MM.1S (cell line): ENCODE measurements around the gene HS2ST1.

Source experiments
- DNase-seq: peaks from one replicate; pipeline ENCODE4 v3.0.0-alpha.2; 2015
- H2AFZ ChIP-seq: fragments of 300-600 bp; sonication (generic); 2 replicates; pipeline ENCODE4 v1.6.0; 2016; ENCODE audit warnings: antibody characterized with exemption, low read length
- H3F3A ChIP-seq: fragments of 300-600 bp; sonication (generic); 2 replicates; pipeline ENCODE4 v1.6.1; 2016; ENCODE audit warnings: mild to moderate bottlenecking, antibody characterized with exemption, low read length, moderate library complexity, mixed read lengths; ENCODE audit not compliant: insufficient read depth
- H3K27ac ChIP-seq: fragments of 300-600 bp; sonication (generic); 2 replicates; pipeline ENCODE4 v1.5.1; 2016; ENCODE audit warnings: mild to moderate bottlenecking, low read length
- H3K27me3 ChIP-seq: fragments of 300-600 bp; sonication (generic); replicated peaks from 2 replicates; pipeline ENCODE4 v1.6.0; 2016; ENCODE audit warnings: low read length; ENCODE audit not compliant: insufficient read depth
- H3K36me3 ChIP-seq: fragments of 300-600 bp; sonication (generic); replicated peaks from 2 replicates; pipeline ENCODE4 v1.6.1; 2016; ENCODE audit warnings: mild to moderate bottlenecking, low read length, mixed read lengths; ENCODE audit not compliant: insufficient read depth
- H3K4me1 ChIP-seq: fragments of 300-600 bp; sonication (generic); 2 replicates; pipeline ENCODE4 v1.6.1; 2016; ENCODE audit warnings: low read length, mixed read lengths
- H3K4me2 ChIP-seq: fragments of 300-600 bp; sonication (generic); 2 replicates; pipeline ENCODE4 v1.6.0; 2016; ENCODE audit warnings: low read depth, low read length
- H3K4me3 ChIP-seq: fragments of 300-600 bp; sonication (generic); 2 replicates; pipeline ENCODE4 v1.5.1; 2016; ENCODE audit warnings: low read length, mixed read lengths
- H3K79me2 ChIP-seq: fragments of 300-600 bp; sonication (generic); 2 replicates; pipeline ENCODE4 v1.6.1; 2016; ENCODE audit warnings: mixed run types, low read length, mixed read lengths
- H3K9ac ChIP-seq: fragments of 300-600 bp; sonication (generic); 2 replicates; pipeline ENCODE4 v1.6.1; 2016; ENCODE audit warnings: low read length, mixed read lengths
- H3K9me2 ChIP-seq: fragments of 300-600 bp; sonication (generic); replicated peaks from 2 replicates; pipeline ENCODE4 v1.6.1; 2016; ENCODE audit warnings: mild to moderate bottlenecking, low read length, mixed read lengths; ENCODE audit not compliant: insufficient read depth
- H3K9me3 ChIP-seq: fragments of 300-600 bp; sonication (generic); replicated peaks from 2 replicates; pipeline ENCODE4 v1.6.1; 2016; ENCODE audit warnings: mild to moderate bottlenecking, low read length, mixed read lengths; ENCODE audit not compliant: insufficient read depth
- H4K20me1 ChIP-seq: fragments of 300-600 bp; sonication (generic); 2 replicates; pipeline ENCODE4 v1.6.1; 2016; ENCODE audit warnings: mild to moderate bottlenecking, low read length, moderate library complexity, mixed read lengths; ENCODE audit not compliant: insufficient read depth
- EZH2 ChIP-seq: fragments of 300-600 bp; sonication (generic); optimal IDR thresholded peaks from 2 replicates; pipeline ENCODE3; 2017; ENCODE audit warnings: low read depth, mild to moderate bottlenecking, antibody characterized with exemption, low read length, mixed read lengths
- EZH2phosphoT487 ChIP-seq: fragments of 300-600 bp; sonication (generic); IDR thresholded peaks from 2 replicates; pipeline ENCODE4 v1.6.1; 2018; ENCODE audit warnings: antibody characterized with exemption, low read length
- TF ChIP-seq, protein P1 (sequence below): fragments of 300-600 bp; sonication (generic); IDR thresholded peaks from 2 replicates; pipeline ENCODE4 v1.5.1; 2016; ENCODE audit warnings: antibody characterized with exemption, low read length, mixed read lengths

HS2ST1 gene

DNA sequence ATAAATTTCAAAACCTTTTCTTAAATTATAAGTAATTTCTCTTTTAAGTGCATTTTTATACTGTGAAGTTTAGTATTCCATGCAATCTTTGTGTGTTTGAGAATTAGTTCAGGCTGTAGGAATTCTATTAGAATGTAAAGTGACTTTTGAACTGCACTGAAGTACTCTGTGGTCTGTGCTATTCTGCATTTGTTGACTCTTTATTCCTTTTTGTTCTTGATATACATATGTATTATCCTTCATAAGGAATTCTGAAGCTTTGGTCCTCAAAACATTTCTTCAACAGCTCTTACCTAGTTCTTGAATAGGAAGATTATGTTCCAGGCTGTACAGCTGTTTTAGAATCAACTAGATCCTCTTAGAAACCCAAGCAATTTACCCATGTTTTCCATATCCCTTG lies 158.0 kb downstream of the HS2ST1 start:
- Histone ChIP-seq H4K20me1 (no peaks in the 10 kb centered on the region), H3K36me3 (0 out of 2 replicates have a peak, but pooled peaks cover 4% of the 10 kb centered on the region), H2AFZ (no peak overlapping the region), H3K9me3 (no peaks in the 10 kb centered on the region), H3K79me2 (no peaks in the 10 kb centered on the region), H3K4me2 (no peak overlapping the region), H3K27me3 (no peaks in the 10 kb centered on the region), H3K9ac (no peak overlapping the region), H3K4me3 (no peak overlapping the region), H3K27ac (no peak overlapping the region), H3F3A (no peaks in the 10 kb centered on the region), H3K9me2 (no peaks in the 10 kb centered on the region), H3K4me1 (no peaks in the 10 kb centered on the region)
- no peak for TF ChIP-seq EZH2
- no peak for TF ChIP-seq EZH2phosphoT487
- TF ChIP-seq, protein P1, sequence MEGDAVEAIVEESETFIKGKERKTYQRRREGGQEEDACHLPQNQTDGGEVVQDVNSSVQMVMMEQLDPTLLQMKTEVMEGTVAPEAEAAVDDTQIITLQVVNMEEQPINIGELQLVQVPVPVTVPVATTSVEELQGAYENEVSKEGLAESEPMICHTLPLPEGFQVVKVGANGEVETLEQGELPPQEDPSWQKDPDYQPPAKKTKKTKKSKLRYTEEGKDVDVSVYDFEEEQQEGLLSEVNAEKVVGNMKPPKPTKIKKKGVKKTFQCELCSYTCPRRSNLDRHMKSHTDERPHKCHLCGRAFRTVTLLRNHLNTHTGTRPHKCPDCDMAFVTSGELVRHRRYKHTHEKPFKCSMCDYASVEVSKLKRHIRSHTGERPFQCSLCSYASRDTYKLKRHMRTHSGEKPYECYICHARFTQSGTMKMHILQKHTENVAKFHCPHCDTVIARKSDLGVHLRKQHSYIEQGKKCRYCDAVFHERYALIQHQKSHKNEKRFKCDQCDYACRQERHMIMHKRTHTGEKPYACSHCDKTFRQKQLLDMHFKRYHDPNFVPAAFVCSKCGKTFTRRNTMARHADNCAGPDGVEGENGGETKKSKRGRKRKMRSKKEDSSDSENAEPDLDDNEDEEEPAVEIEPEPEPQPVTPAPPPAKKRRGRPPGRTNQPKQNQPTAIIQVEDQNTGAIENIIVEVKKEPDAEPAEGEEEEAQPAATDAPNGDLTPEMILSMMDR = no peak
- no peak for DNase-seq

DNA sequence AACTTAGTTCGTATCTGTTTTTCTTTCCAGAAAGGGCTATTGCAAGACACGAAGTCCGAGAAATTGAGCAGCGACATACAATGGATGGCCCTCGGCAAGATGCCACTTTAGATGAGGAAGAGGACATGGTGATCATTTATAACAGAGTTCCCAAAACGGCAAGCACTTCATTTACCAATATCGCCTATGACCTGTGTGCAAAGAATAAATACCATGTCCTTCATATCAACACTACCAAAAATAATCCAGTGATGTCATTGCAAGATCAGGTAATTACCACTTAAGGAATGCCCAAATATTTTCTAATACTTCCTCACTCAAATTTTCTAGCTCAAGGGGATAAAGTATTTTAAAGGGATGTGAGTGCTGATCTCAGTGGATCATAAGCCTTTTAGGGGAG lies 158.5 kb downstream of the HS2ST1 start:
- Histone ChIP-seq H3K9me3 (no peaks in the 10 kb centered on the region), H3K9me2 (no peaks in the 10 kb centered on the region), H3K79me2 (no peaks in the 10 kb centered on the region), H3K9ac (no peak overlapping the region), H4K20me1 (no peaks in the 10 kb centered on the region), H3K4me3 (no peak overlapping the region), H3F3A (no peaks in the 10 kb centered on the region), H2AFZ (no peak overlapping the region), H3K27me3 (no peaks in the 10 kb centered on the region), H3K36me3 (0 out of 2 replicates have a peak, but pooled peaks cover 4% of the 10 kb centered on the region), H3K27ac (no peak overlapping the region), H3K4me2 (no peak overlapping the region), H3K4me1 (no peaks in the 10 kb centered on the region)
- DNase-seq = no peak
- TF ChIP-seq EZH2phosphoT487 (no peak), EZH2 (no peak)
- TF ChIP-seq, protein P1 = no peak

DNA sequence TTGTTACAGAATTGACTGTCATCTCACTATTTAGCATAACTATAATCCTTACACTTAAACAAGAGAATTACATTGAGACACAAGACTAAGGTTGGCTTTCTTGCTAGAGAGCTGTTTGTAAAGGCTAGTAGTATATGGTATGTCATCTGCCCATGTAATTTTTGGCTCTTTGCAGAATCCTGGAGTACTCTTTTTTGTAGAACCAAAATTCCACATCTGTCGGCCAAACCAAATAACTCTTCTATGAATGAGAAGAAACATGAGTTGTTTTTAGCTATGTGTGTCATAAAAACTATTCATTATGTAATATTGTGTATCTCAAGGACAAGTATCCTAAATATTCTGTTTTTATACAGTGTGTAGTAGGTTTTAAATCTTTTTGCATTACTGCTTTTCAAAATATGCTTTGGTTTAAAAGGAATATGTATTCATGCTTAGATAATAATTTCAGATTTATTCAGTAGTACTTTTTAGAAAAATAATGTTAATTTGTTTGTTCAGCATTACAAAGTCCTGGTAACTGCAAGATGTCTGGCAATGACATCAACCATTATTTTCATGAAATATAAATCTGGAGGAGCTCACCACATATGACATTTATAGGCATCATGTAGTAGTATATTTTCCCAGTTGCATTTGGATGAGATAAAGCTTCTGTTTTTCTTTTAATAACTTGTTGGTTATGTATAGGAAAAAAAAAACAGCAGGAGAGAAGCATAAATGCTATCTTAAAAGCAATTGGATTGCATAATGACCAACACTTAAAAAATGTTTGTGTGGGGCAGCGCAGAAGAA lies 159.8 kb downstream of the HS2ST1 start:
- H3K9me2 ChIP-seq = no peaks in the 10 kb centered on the region

More for the DNA sequence above, 159.8 kb downstream of the HS2ST1 start:
- Histone ChIP-seq H3K27me3 (no peaks in the 10 kb centered on the region), H3K79me2 (no peaks in the 10 kb centered on the region), H3K4me3 (no peak overlapping the region), H3K9ac (no peak overlapping the region), H3K9me3 (no peaks in the 10 kb centered on the region), H3K27ac (no peak overlapping the region), H3K36me3 (0 out of 2 replicates have a peak, but pooled peaks cover 4% of the 10 kb centered on the region), H3K4me1 (no peaks in the 10 kb centered on the region), H3K4me2 (no peak overlapping the region), H4K20me1 (no peaks in the 10 kb centered on the region), H2AFZ (no peak overlapping the region), H3F3A (no peaks in the 10 kb centered on the region)
- TF ChIP-seq, protein P1 = no peak
- TF ChIP-seq EZH2phosphoT487 = no peak
- TF ChIP-seq EZH2 = no peak
- DNase-seq = no peak
